GM23248 (cell line): ENCODE measurements around the gene ATP8B3.

Source experiments
- EZH2 ChIP-seq: fragments of 200-600 bp; sonication (generic); IDR thresholded peaks from 2 replicates; pipeline ENCODE4 v1.6.1; 2018; ENCODE audit warnings: antibody characterized with exemption, mild to moderate bottlenecking; ENCODE audit not compliant: insufficient read depth, poor library complexity, severe bottlenecking
- EZH2phosphoT487 ChIP-seq: fragments of 200-600 bp; sonication (generic); IDR thresholded peaks from 2 replicates; pipeline ENCODE4 v1.6.1; 2018; ENCODE audit warnings: antibody characterized with exemption, moderate library complexity, mild to moderate bottlenecking, low read depth; ENCODE audit not compliant: insufficient read depth

GRCh38 chr19:1780272-1780958 lies 31.7 kb downstream of the ATP8B3 start:
- TF ChIP-seq EZH2 (no peak), EZH2phosphoT487 (no peak)
